ENCODE results near the gene H6PD.

H6PD gene

DNA sequence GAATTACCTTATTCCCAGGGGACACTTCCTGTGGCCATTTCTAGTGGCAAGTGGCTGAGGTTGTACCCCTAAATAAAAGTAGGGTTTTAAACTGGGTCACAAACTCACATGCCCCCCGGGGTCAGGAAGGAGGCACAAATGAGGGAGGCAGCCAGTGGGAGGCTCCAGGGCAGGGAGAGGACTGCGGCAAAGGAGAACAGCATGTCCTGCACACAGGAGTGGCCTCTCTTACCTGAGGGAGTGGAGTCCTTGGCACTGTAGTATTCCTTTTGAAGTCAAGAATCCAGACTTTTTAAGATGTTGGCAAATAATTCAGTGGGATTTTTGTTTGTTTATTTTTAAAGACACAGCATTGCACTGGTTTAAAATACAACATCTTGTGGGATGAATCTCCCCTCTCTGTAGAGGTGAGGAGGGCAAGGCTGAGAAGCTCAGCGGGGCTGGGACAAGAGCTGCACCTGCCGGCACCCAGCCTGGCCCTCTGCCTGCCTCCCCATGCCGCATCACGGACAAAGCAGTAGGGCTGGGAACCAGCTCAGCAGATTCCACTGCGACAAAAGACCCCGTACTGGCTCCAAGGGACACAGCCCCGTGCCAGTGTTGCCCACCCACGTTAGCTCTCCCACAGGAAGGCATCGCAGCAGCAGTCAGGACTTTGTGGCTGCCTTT is 80.3 kb downstream of the H6PD start:
- DNase-seq (ENCODE audit: extremely low read depth in 1 of 2, low read depth in 1 of 2) = no peak

- DNase-seq (ENCODE audit: extremely low read depth in 1 of 2, low read depth in 1 of 2) = peak; percentile 43 to 79
Measured at GRCh38 chr1:9315411-9316079, 81.0 kb downstream of the H6PD start.

DNA sequence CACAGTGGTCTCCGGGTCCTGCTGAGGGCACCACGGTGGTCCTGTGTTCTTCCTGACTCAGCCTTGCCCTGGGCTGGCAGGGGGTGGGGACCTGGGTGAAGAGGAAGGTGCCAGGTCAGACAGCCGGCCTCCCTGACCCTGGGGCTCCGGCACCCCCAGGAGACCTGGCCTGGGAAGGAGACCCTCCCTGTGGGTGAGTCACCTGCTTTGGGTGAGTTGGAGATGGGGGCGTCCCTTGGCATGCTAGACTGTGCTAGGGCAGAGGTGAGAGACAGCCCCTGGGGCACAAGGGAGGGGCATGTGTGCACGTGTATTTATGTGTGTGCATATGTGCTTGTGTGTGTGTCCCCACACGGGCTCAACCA is 81.5 kb downstream of the H6PD start:
- DNase-seq (ENCODE audit: extremely low read depth in 1 of 2, low read depth in 1 of 2) = peak; percentile 8 to 35

- DNase-seq (ENCODE audit: extremely low read depth in 1 of 2, low read depth in 1 of 2) = no peak
Measured at GRCh38 chr1:9316512-9316911, 81.9 kb downstream of the H6PD start.

- DNase-seq (ENCODE audit: extremely low read depth in 1 of 2, low read depth in 1 of 2) = no peak
Measured at GRCh38 chr1:9317072-9317471, 82.5 kb downstream of the H6PD start.

GRCh38 chr1:9317591-9318417 is 83.2 kb downstream of the H6PD start:
- DNase-seq (ENCODE audit: extremely low read depth in 1 of 2, low read depth in 1 of 2) = no peak

GRCh38 chr1:9319208-9319788 is 84.7 kb downstream of the H6PD start:
- no peak for DNase-seq (ENCODE audit: extremely low read depth in 1 of 2, low read depth in 1 of 2)

DNA sequence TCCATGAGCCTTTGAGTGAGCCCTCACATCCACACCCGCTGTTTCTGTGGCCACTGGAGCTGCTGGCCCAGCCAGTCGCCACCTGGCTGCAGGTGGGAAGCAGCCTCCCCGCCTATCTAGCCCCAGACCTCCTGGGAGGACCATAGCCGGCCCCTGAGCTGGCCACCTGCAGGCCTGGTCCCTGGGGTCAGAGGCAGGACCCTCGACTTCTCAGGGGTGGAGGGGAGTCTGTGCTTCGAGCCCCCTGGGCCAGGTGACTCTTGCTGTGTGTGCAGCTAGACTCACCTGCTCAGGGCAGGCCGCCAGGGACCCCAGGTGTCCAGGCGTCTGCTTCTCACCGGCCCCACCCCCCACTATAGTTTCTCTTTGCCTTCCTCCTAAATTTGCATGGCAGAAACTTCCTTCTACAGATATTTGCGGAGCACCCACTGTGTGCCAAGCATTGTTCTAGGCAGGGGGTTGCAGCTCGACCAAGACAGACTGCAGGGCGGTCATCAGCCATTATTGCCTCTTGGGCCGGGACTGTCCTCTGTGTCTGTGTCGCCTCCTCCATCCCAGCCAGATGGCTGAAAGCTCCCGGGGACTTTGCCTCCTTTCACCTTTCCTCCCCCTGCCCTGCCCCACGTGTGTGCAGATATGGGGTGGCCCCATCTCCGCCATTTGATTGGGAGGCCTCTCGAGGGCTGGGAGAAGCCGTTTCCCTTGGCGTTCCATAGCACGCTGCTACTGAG is 85.4 kb downstream of the H6PD start:
- no peak for DNase-seq (ENCODE audit: extremely low read depth in 1 of 2, low read depth in 1 of 2)

Data from stimulated activated CD8-positive, alpha-beta memory T cell treated with anti-CD3 and anti-CD28 coated beads, Interleukin-7, amount 100 ng/mL, for 48 hours (primary cell).